SU-DHL-6 (cell line): ENCODE results near the gene MAGEA3.
"Not testable (repeated sequence)": the region's sequence is repeated elsewhere in the genome, so short reads cannot be mapped to it uniquely, and the experiment has no call there.

Experiments
- EZH2phosphoT487 ChIP-seq: fragments of 200-600 bp; sonication (generic), shearing (Covaris generic); conservative IDR thresholded peaks from 2 replicates; pipeline ENCODE4 v1.6.1; 2018; ENCODE audit warnings: mild to moderate bottlenecking, antibody characterized with exemption, low read length, moderate library complexity, mixed read lengths
- TF ChIP-seq, protein P1 (sequence below): fragments of 200-600 bp; sonication (generic); IDR thresholded peaks from one replicate; pipeline ENCODE4 v1.5.1; 2017; ENCODE audit warnings: antibody characterized with exemption, mild to moderate bottlenecking, low read length, moderate library complexity; ENCODE audit not compliant: insufficient read depth, poor library complexity, severe bottlenecking

DNA sequence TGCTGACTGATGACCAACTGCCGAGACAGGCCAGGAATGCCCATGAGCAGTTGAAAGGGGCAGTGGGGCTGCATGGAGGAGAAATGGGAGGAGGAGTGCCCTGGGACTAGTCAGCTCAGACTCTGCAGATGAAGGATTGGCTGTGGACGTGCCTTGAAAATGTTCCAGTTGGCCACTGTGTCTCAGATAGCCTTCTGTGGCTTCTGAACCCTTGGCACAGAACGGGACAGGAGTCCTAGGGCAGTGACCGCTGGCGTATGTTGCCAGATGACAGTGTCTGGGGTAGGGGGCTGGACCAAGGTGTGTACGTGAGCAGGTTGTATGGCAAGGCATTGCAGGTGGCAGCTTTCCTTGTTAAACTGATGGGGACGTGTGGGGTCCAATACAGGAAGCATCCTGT, 7.9 kb downstream of the MAGEA3 start:
- TF ChIP-seq, protein P1, sequence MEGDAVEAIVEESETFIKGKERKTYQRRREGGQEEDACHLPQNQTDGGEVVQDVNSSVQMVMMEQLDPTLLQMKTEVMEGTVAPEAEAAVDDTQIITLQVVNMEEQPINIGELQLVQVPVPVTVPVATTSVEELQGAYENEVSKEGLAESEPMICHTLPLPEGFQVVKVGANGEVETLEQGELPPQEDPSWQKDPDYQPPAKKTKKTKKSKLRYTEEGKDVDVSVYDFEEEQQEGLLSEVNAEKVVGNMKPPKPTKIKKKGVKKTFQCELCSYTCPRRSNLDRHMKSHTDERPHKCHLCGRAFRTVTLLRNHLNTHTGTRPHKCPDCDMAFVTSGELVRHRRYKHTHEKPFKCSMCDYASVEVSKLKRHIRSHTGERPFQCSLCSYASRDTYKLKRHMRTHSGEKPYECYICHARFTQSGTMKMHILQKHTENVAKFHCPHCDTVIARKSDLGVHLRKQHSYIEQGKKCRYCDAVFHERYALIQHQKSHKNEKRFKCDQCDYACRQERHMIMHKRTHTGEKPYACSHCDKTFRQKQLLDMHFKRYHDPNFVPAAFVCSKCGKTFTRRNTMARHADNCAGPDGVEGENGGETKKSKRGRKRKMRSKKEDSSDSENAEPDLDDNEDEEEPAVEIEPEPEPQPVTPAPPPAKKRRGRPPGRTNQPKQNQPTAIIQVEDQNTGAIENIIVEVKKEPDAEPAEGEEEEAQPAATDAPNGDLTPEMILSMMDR: not testable (repeated sequence)
- TF ChIP-seq EZH2phosphoT487: not testable (repeated sequence)
